NCI-H1417 (cell line): ENCODE results near the gene HOXA7.

Experiments
- DNase-seq, 3 experiments: peaks; one replicate each; lab custom pipeline; 2025; lab: John Stamatoyannopoulos, UW

Gene HOXA7

GRCh38 chr7:27156508-27156898, at the start of gene HOXA7:
Gene HOXA7, minus strand, starts transcription at chr7:27156675. Its CDS starts 130 bp downstream, at chr7:27156545.
- peak in 1 of 3 experiments; percentile 61 for DNase-seq

- no peak for DNase-seq
Measured at GRCh38 chr7:27205325-27206280, 49.1 kb upstream of the HOXA7 start.

- no peak for DNase-seq
Measured at GRCh38 chr7:27204851-27205322, 48.4 kb upstream of the HOXA7 start.

- DNase-seq, result no peak
Measured at GRCh38 chr7:27203964-27204594, 47.6 kb upstream of the HOXA7 start.

- no peak for DNase-seq
Measured at GRCh38 chr7:27203365-27203953, 47.0 kb upstream of the HOXA7 start.

- DNase-seq, result no peak
Measured at GRCh38 chr7:27202862-27203134, 46.3 kb upstream of the HOXA7 start.

- no peak for DNase-seq
Measured at GRCh38 chr7:27202018-27202861, 45.8 kb upstream of the HOXA7 start.

- no peak for DNase-seq
Measured at GRCh38 chr7:27201580-27202017, 45.1 kb upstream of the HOXA7 start.

GRCh38 chr7:27200761-27201579, 44.5 kb upstream of the HOXA7 start:
- DNase-seq, result peak in 1 of 3 experiments; percentile 49

GRCh38 chr7:27199849-27200760, 43.6 kb upstream of the HOXA7 start, which contains the start of gene HOXA13:
Gene HOXA13, minus strand, starts transcription at chr7:27200091. Its CDS starts 14 bp downstream, at chr7:27200077.
- DNase-seq, result peak; percentile 86 to 91 (median 90)

- DNase-seq, result peak; percentile 35 to 80 (median 78)
Measured at GRCh38 chr7:27198871-27199801, 42.7 kb upstream of the HOXA7 start.

- peak; percentile 13 to 64 (median 55) for DNase-seq
Measured at GRCh38 chr7:27198138-27198841, 41.8 kb upstream of the HOXA7 start.

GRCh38 chr7:27197137-27198042, 40.9 kb upstream of the HOXA7 start:
- DNase-seq, result peak in 1 of 3 experiments; percentile 43

GRCh38 chr7:27196287-27196767, 39.9 kb upstream of the HOXA7 start:
- DNase-seq, result peak; percentile 64 to 93 (median 87)

- DNase-seq, result no peak
Measured at GRCh38 chr7:27194686-27195379, 38.4 kb upstream of the HOXA7 start.

- no peak for DNase-seq
Measured at GRCh38 chr7:27194002-27194352, 37.5 kb upstream of the HOXA7 start.
